Measurements from ENCODE around the gene TAPBP.

GRCh38 chr6:33313709-33314514, at the start of gene TAPBP:
- TF ChIP-seq EZH2 (IDR thresholded peaks at IDR 0.05; ENCODE audit: borderline replicate concordance, low read length), result no peak
- no peak for TF ChIP-seq CTCF (conservative IDR thresholded peaks at IDR 0.05 in 1 of 2, IDR thresholded peaks at IDR 0.05 in 1 of 2; ENCODE audit: extremely low read depth in 1 of 2, insufficient read depth in 1 of 2, low read depth in 1 of 2, low read length in 2 of 2)

Data from mammary epithelial cell (primary cell).